Progenitor cell of endocrine pancreas (in vitro differentiated cells): ENCODE results near the gene NCKIPSD. TPM values are rescaled to one million over a fixed set of nuclear protein-coding genes. Genes with fewer than 3 reads are reported as not detected.
"Not testable (repeated sequence)": the region's sequence is repeated elsewhere in the genome, so short reads cannot be mapped to it uniquely, and the experiment has no call there.

Experiments
- DNase-seq: peaks from one replicate; pipeline ENCODE4 v3.0.0; 2021; ENCODE audit warnings: low spot score; ENCODE audit not compliant: unreplicated experiment
- H3K27ac Mint-ChIP-seq: 2 replicates; pipeline ENCODE4 v1.8.0; 2021; ENCODE audit warnings: mild to moderate bottlenecking, moderate library complexity, mixed read lengths
- H3K27me3 Mint-ChIP-seq: 2 replicates; pipeline ENCODE4 v1.8.0; 2021; ENCODE audit warnings: mixed read lengths
- H3K36me3 Mint-ChIP-seq: 2 replicates; pipeline ENCODE4 v1.8.0; 2022; ENCODE audit warnings: mixed read lengths; ENCODE audit not compliant: insufficient read depth
- H3K4me1 Mint-ChIP-seq: 2 replicates; pipeline ENCODE4 v1.8.0; 2021; ENCODE audit warnings: low read depth, mixed read lengths
- H3K4me3 Mint-ChIP-seq: 2 replicates; pipeline ENCODE4 v1.8.0; 2021; ENCODE audit warnings: low read depth, mild to moderate bottlenecking, moderate library complexity, mixed read lengths
- H3K9me3 Mint-ChIP-seq: 2 replicates; pipeline ENCODE4 v1.8.0; 2021; ENCODE audit warnings: low read depth, mixed read lengths
- CTCF ChIP-seq: fragments of 200-600 bp; sonication (generic); IDR thresholded peaks from one replicate; pipeline ENCODE4 v1.5.0; 2021; ENCODE audit warnings: antibody characterized with exemption, mild to moderate bottlenecking; ENCODE audit not compliant: unreplicated experiment
- long read RNA-seq: library from polyadenylated mRNA; unstranded; transcript quantifications from one replicate; pipeline ENCODE4 v2.0.0, GENCODE V29; 2020
- total RNA-seq: library from RNA; stranded (reverse); gene quantifications from 2 replicates; pipeline ENCODE4 v1.2.1, GENCODE V29; 2021

NCKIPSD gene
- 29.8 and 32.0 TPM in 2 replicates for total RNA-seq
- long read RNA-seq, partial matches to known transcripts, result 1 of 1 reads
- long read RNA-seq, other reads (novel, unspliced or antisense), result 0 of 1 reads

DNA sequence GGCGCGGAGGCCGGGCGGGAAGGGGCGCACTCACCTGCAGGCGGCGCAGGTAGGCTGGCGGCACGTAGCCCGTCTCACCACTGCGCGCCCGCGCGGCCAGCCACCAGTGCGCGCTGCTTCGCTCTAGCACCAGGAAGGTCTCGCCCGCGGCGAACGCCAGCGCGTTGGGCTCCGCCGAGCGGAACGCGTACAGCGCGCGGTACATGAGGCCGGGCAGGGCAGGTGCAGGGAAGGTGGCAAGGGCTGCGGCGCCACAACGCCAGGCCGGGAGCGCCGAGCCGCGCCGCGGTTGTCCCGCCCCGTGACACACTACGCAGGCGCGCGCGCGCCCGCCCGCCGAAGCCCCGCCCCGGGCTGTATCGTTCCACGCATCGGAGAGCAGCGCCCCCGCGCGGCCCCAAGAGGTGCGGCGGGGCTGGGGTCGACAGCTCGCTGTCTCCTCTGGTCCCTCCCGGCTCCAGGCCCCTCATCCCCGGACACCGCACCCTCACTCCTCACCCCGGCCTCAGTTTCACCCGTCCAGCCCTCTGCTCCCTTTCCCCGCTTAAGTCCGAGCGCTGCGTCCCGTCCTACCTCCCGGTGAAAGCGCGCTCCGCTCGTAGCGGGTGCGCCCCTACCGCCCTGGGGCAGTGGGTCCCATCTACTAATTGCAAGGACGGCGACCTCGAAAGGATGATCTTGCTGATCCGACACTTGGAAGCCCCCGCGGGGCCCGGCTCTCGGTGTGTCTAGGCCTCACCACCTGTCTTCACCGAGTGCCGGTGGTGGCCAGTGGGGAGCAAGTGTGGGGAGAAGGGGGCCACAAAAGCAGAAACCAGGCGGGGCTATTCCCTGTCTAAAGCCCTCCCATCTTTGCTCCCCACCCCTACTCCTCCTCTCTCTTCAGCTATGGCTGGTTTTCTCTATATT is at the start of gene NCKIPSD:
Gene NCKIPSD, minus strand, starts transcription at position 313 of the 909 bp plus-strand sequence. Its CDS starts 108 bp downstream, at position 205.
- TF ChIP-seq CTCF, result peak; percentile 77
- peak; percentile 84 for DNase-seq
- H3K27ac Mint-ChIP-seq, result peak within 1 kb of the TSS; percentile 88
- no peaks in the 10 kb centered on the region for H3K27me3 Mint-ChIP-seq
- H3K4me1 Mint-ChIP-seq, result peaks cover 20% of the 10 kb centered on the region
- no peaks in the 10 kb centered on the region for H3K9me3 Mint-ChIP-seq
- H3K36me3 Mint-ChIP-seq, result peaks cover 17% of the 10 kb centered on the region
- H3K4me3 Mint-ChIP-seq, result peak within 1 kb of the TSS; percentile 83

DNA sequence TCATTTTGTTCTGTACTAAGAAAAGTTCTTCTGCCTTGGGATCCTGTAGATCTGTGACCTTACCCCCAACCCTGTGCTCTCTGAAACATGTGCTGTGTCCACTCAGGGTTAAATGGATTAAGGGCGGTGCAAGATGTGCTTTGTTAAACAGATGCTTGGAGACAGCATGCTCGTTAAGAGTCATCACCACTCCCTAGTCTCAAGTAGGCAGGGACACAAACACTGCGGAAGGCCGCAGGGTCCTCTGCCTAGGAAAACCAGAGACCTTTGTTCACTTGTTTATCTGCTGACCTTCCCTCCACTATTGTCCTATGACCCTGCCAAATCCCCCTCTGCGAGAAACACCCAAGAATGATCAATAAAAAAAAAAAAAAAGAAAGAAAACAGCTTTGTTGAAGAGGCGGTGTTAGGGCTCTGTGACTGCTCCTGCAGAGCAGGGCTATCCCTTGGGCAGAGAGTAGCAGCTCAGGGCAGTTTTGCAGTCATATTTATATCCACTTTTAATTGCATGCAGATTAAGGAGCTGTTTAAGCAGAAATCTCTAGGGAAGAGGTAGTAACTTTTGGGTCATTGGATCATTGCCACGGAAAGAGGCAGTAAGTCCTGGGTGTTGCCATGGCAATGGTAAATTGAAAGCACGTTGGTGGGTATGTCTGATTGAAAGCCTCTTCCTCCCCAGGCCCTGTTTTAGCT is 49.5 kb upstream of the NCKIPSD start:
- not testable (repeated sequence) for H3K9me3 Mint-ChIP-seq, DNase-seq, H3K27me3 Mint-ChIP-seq, H3K36me3 Mint-ChIP-seq
- H3K4me1 Mint-ChIP-seq, result peaks cover 17% of the 10 kb centered on the region
- peak overlapping the region; percentile 90 for H3K27ac Mint-ChIP-seq
- H3K4me3 Mint-ChIP-seq, result peak overlapping the region; percentile 32

DNA sequence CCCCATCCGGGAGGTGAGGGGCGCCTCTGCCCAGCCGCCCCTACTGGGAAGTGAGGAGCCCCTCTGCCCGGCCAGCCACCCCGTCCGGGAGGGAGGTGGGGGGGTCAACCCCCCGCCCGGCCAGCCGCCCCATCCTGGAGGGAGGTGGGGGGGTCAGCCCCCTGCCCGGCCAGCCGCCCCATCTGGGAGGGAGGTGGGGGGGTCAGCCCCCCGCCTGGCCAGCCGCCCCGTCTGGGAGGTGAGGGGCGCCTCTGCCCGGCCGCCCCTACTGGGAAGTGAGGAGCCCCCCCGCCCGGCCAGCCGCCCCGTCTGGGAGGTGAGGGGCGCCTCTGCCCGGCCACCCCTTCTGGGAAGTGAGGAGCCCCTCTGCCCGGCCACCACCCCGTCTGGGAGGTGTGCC is 48.8 kb upstream of the NCKIPSD start:
- not testable (repeated sequence) for DNase-seq, H3K36me3 Mint-ChIP-seq, H3K9me3 Mint-ChIP-seq, H3K27me3 Mint-ChIP-seq, H3K4me3 Mint-ChIP-seq, H3K27ac Mint-ChIP-seq
- H3K4me1 Mint-ChIP-seq, result peaks cover 13% of the 10 kb centered on the region

- not testable (repeated sequence) for H3K27me3 Mint-ChIP-seq, H3K36me3 Mint-ChIP-seq, H3K9me3 Mint-ChIP-seq, H3K4me3 Mint-ChIP-seq, H3K27ac Mint-ChIP-seq, DNase-seq
- peaks cover 12% of the 10 kb centered on the region for H3K4me1 Mint-ChIP-seq
Measured at GRCh38 chr3:48733752-48734518, 48.2 kb upstream of the NCKIPSD start.

DNA sequence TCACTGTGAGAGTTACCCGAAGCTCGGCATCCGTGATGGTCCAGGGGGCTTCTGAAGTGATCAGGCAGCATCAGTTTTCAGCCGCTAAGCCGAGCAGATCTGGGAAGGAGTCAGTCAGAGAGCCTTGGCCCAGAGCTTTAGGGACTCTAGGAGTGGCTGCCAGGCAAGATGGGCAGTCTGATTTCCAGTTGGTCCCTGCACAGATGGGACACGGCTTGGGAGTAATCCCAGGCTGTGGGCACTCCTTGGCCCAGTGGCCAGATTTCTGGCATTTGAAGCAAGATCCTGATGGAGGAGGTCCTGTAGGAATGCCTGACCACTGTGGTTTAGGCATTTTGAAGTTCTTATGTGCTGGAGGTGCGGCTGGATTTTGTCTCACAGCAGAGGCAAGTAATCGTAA is 41.8 kb upstream of the NCKIPSD start:
- no peaks in the 10 kb centered on the region for H3K9me3 Mint-ChIP-seq
- H3K27ac Mint-ChIP-seq, result no peak overlapping the region
- H3K4me3 Mint-ChIP-seq, result no peak overlapping the region
- H3K36me3 Mint-ChIP-seq, result no peaks in the 10 kb centered on the region
- no peaks in the 10 kb centered on the region for H3K27me3 Mint-ChIP-seq
- peaks cover 6% of the 10 kb centered on the region for H3K4me1 Mint-ChIP-seq
- no peak for TF ChIP-seq CTCF
- no peak for DNase-seq

DNA sequence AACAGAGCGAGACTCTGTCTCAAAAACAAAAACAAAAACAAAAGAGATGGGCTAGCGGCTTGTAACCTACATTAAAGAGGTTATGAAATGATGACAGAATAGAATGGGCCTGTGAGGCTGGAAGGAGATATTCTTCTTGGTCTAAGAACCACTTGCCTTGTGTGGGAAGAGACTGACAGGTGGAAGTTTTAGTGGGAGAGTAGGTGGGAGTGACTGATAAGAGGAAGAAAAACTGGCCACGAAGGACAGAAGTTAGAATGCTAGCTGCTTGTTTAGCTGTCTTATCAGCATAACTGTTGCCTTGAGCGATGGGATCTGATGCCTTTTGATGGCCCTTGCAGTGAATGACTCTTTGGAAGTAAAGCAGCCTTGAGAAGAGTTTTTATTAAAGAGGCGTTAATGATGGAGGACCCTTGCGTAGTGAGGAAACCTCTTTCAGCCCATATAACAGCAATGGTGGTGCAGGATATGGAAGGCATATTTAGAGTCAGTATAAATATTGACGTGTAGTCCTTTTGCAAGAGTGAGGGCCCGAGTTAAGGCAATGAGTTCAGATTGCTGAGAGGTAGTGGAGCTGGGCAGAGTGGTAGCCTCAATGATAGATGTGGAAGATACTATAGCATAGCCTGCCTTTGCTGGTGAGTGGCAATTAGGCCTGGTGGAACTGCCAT is 39.6 kb upstream of the NCKIPSD start:
- H3K9me3 Mint-ChIP-seq, H3K27me3 Mint-ChIP-seq, H3K27ac Mint-ChIP-seq, H3K4me3 Mint-ChIP-seq, DNase-seq, H3K36me3 Mint-ChIP-seq: not testable (repeated sequence)
- H3K4me1 Mint-ChIP-seq, result peaks cover 11% of the 10 kb centered on the region
